ENCODE data around the gene GRM3.
"Not testable (repeated sequence)": the region's sequence is repeated elsewhere in the genome, so short reads cannot be mapped to it uniquely, and the experiment has no call there.

Gene GRM3

GRCh38 chr7:86643561-86644281 is at the start of gene GRM3:
Gene GRM3, plus strand, starts transcription at chr7:86643909. Its CDS starts 121,237 bp downstream, at chr7:86765146.
- DNase-seq (ENCODE audit: low spot score) = peak; percentile 93

- DNase-seq (ENCODE audit: low spot score) = no peak
These were observed 45.4 kb upstream of the GRM3 start for GRCh38 chr7:86598311-86598710.

GRCh38 chr7:86598721-86599120 is 45.0 kb upstream of the GRM3 start:
- DNase-seq (ENCODE audit: low spot score) = no peak

- peak; percentile 83 for DNase-seq (ENCODE audit: low spot score)
These were observed 43.0 kb upstream of the GRM3 start for GRCh38 chr7:86600506-86601290.

- DNase-seq (ENCODE audit: low spot score) = not testable (repeated sequence)
These were observed 28.0 kb upstream of the GRM3 start for GRCh38 chr7:86615711-86616110.

GRCh38 chr7:86644282-86645224 is 844 bp downstream of the GRM3 start:
- DNase-seq (ENCODE audit: low spot score) = peak; percentile 67

GRCh38 chr7:86645225-86645608 is 1.5 kb downstream of the GRM3 start:
- DNase-seq (ENCODE audit: low spot score) = no peak

GRCh38 chr7:86645676-86646276 is 2.1 kb downstream of the GRM3 start:
- no peak for DNase-seq (ENCODE audit: low spot score)

GRCh38 chr7:86647385-86648094 is 3.8 kb downstream of the GRM3 start:
- peak; percentile 50 for DNase-seq (ENCODE audit: low spot score)

- DNase-seq (ENCODE audit: low spot score) = no peak
These were observed 4.5 kb downstream of the GRM3 start for GRCh38 chr7:86648169-86648568.

- peak; percentile 88 for DNase-seq (ENCODE audit: low spot score)
These were observed 10.4 kb downstream of the GRM3 start for GRCh38 chr7:86653919-86654659.

- no peak for DNase-seq (ENCODE audit: low spot score)
These were observed 14.2 kb downstream of the GRM3 start for GRCh38 chr7:86657948-86658347.

- no peak for DNase-seq (ENCODE audit: low spot score)
These were observed 17.3 kb downstream of the GRM3 start for GRCh38 chr7:86660950-86661462.

GRCh38 chr7:86664486-86664885 is 20.8 kb downstream of the GRM3 start:
- peak; percentile 89 for DNase-seq (ENCODE audit: low spot score)

GRCh38 chr7:86664991-86665390 is 21.3 kb downstream of the GRM3 start:
- no peak for DNase-seq (ENCODE audit: low spot score)

- DNase-seq (ENCODE audit: low spot score) = no peak
These were observed 22.0 kb downstream of the GRM3 start for GRCh38 chr7:86665669-86666068.

- DNase-seq (ENCODE audit: low spot score) = no peak
These were observed 24.0 kb downstream of the GRM3 start for GRCh38 chr7:86667732-86668131.

GRCh38 chr7:86668315-86668714 is 24.6 kb downstream of the GRM3 start:
- no peak for DNase-seq (ENCODE audit: low spot score)

- no peak for DNase-seq (ENCODE audit: low spot score)
These were observed 44.1 kb downstream of the GRM3 start for GRCh38 chr7:86687831-86688230.

- DNase-seq (ENCODE audit: low spot score) = no peak
These were observed 45.7 kb downstream of the GRM3 start for GRCh38 chr7:86689363-86689762.
